ENCODE measurements around the gene FBXO36.

The FBXO36 gene

GRCh38 chr2:229922449-229923386 is at the start of gene FBXO36:
Gene FBXO36 (plus strand): TSS chr2:229922503. CDS start chr2:229922514, 11 bp downstream.
- TF ChIP-seq GATA3 (IDR thresholded peaks at IDR 0.05; ENCODE audit: low read depth, low read length) = no peak
- TF ChIP-seq GATA2 (IDR thresholded peaks at IDR 0.05; ENCODE audit: low read depth, low read length) = no peak

- TF ChIP-seq GATA3 (IDR thresholded peaks at IDR 0.05; ENCODE audit: low read depth, low read length) (no peak), GATA2 (IDR thresholded peaks at IDR 0.05; ENCODE audit: low read depth, low read length) (no peak)
These were observed 49.2 kb upstream of the FBXO36 start for GRCh38 chr2:229873123-229873581.

- TF ChIP-seq GATA2 (IDR thresholded peaks at IDR 0.05; ENCODE audit: low read depth, low read length) (no peak), GATA3 (IDR thresholded peaks at IDR 0.05; ENCODE audit: low read depth, low read length) (no peak)
These were observed 47.7 kb upstream of the FBXO36 start for GRCh38 chr2:229874647-229875046.

GRCh38 chr2:229875549-229875948 is 46.8 kb upstream of the FBXO36 start:
- TF ChIP-seq GATA2 (IDR thresholded peaks at IDR 0.05; ENCODE audit: low read depth, low read length) (no peak), GATA3 (IDR thresholded peaks at IDR 0.05; ENCODE audit: low read depth, low read length) (no peak)

- no peak for TF ChIP-seq GATA3 (IDR thresholded peaks at IDR 0.05; ENCODE audit: low read depth, low read length)
- no peak for TF ChIP-seq GATA2 (IDR thresholded peaks at IDR 0.05; ENCODE audit: low read depth, low read length)
These were observed 42.9 kb upstream of the FBXO36 start for GRCh38 chr2:229879191-229879950.

- TF ChIP-seq GATA2 (IDR thresholded peaks at IDR 0.05; ENCODE audit: low read depth, low read length) = no peak
- TF ChIP-seq GATA3 (IDR thresholded peaks at IDR 0.05; ENCODE audit: low read depth, low read length) = no peak
These were observed 41.3 kb upstream of the FBXO36 start for GRCh38 chr2:229880892-229881586.

- TF ChIP-seq GATA2 (IDR thresholded peaks at IDR 0.05; ENCODE audit: low read depth, low read length) (no peak), GATA3 (IDR thresholded peaks at IDR 0.05; ENCODE audit: low read depth, low read length) (no peak)
These were observed 39.7 kb upstream of the FBXO36 start for GRCh38 chr2:229882583-229882982.

GRCh38 chr2:229884775-229885699 is 37.3 kb upstream of the FBXO36 start:
- TF ChIP-seq GATA3 (IDR thresholded peaks at IDR 0.05; ENCODE audit: low read depth, low read length) (no peak), GATA2 (IDR thresholded peaks at IDR 0.05; ENCODE audit: low read depth, low read length) (no peak)

GRCh38 chr2:229887441-229887840 is 34.9 kb upstream of the FBXO36 start:
- TF ChIP-seq GATA3 (IDR thresholded peaks at IDR 0.05; ENCODE audit: low read depth, low read length) = no peak
- TF ChIP-seq GATA2 (IDR thresholded peaks at IDR 0.05; ENCODE audit: low read depth, low read length) = no peak

GRCh38 chr2:229888031-229888430 is 34.3 kb upstream of the FBXO36 start:
- TF ChIP-seq GATA2 (IDR thresholded peaks at IDR 0.05; ENCODE audit: low read depth, low read length) (no peak), GATA3 (IDR thresholded peaks at IDR 0.05; ENCODE audit: low read depth, low read length) (no peak)

GRCh38 chr2:229889023-229889422 is 33.3 kb upstream of the FBXO36 start:
- TF ChIP-seq GATA3 (IDR thresholded peaks at IDR 0.05; ENCODE audit: low read depth, low read length) = no peak
- no peak for TF ChIP-seq GATA2 (IDR thresholded peaks at IDR 0.05; ENCODE audit: low read depth, low read length)

GRCh38 chr2:229896857-229897256 is 25.4 kb upstream of the FBXO36 start:
- TF ChIP-seq GATA2 (IDR thresholded peaks at IDR 0.05; ENCODE audit: low read depth, low read length) (no peak), GATA3 (IDR thresholded peaks at IDR 0.05; ENCODE audit: low read depth, low read length) (no peak)

GRCh38 chr2:229899604-229900003 is 22.7 kb upstream of the FBXO36 start:
- TF ChIP-seq GATA2 (IDR thresholded peaks at IDR 0.05; ENCODE audit: low read depth, low read length) (no peak), GATA3 (IDR thresholded peaks at IDR 0.05; ENCODE audit: low read depth, low read length) (no peak)
